Epithelial cell of esophagus (primary cell): ENCODE results near the gene OOSP1.
"Not testable (repeated sequence)": the region's sequence is repeated elsewhere in the genome, so short reads cannot be mapped to it uniquely, and the experiment has no call there.

Experiments
- DNase-seq: peaks from one replicate; pipeline ENCODE4 v3.0.0; 2010; ENCODE audit warnings: low read depth
- H3K4me3 ChIP-seq: 2 replicates; pipeline ENCODE4 v1.5.1; 2011; ENCODE audit warnings: mild to moderate bottlenecking, low read length, control low read depth
- CTCF ChIP-seq: IDR thresholded peaks from 2 replicates; pipeline ENCODE4 v1.5.1; 2011; ENCODE audit warnings: low read depth, mild to moderate bottlenecking, low read length, control low read depth, inconsistent platforms; ENCODE audit not compliant: insufficient read depth; ENCODE audit errors: missing control alignments

Gene OOSP1

GRCh38 chr11:59901306-59901705 is 36.9 kb upstream of the OOSP1 start:
- no peak overlapping the region for H3K4me3 ChIP-seq
- peak; percentile 89 for DNase-seq
- TF ChIP-seq CTCF = no peak

- DNase-seq, H3K4me3 ChIP-seq: not testable (repeated sequence)
These were observed 34.7 kb upstream of the OOSP1 start for GRCh38 chr11:59903569-59903968.

GRCh38 chr11:59918480-59918879 is 19.8 kb upstream of the OOSP1 start:
- H3K4me3 ChIP-seq = no peak overlapping the region
- TF ChIP-seq CTCF = no peak
- peak; percentile 10 for DNase-seq

GRCh38 chr11:59918987-59919589 is 19.1 kb upstream of the OOSP1 start:
- peak; percentile 72 for DNase-seq
- peak; percentile 62 for TF ChIP-seq CTCF

GRCh38 chr11:59923813-59924212 is 14.4 kb upstream of the OOSP1 start:
- DNase-seq = no peak
- TF ChIP-seq CTCF = no peak
- H3K4me3 ChIP-seq = no peak overlapping the region

More at GRCh38 chr11:59918987-59919589, 19.1 kb upstream of the OOSP1 start:
- H3K4me3 ChIP-seq = no peak overlapping the region

GRCh38 chr11:59931688-59932087 is 6.5 kb upstream of the OOSP1 start:
- DNase-seq = no peak
- no peak for TF ChIP-seq CTCF
- no peak overlapping the region for H3K4me3 ChIP-seq

GRCh38 chr11:59938718-59939117 is 486 bp downstream of the OOSP1 start:
- DNase-seq = no peak
- TF ChIP-seq CTCF = no peak
- H3K4me3 ChIP-seq = no peak overlapping the region
